GM12878 (cell line): Measurements from ENCODE around the gene BBLN. TPM values are rescaled to one million over a fixed set of nuclear protein-coding genes. Genes with fewer than 3 reads are reported as not detected.

Source experiments
- ATAC-seq: fragments of 200-7000 bp; cut with Tn5 transposase; 3 replicates; pipeline ENCODE4 v1.9.1; 2020; ENCODE audit warnings: mild to moderate bottlenecking, moderate library complexity
- BruUV-seq: library from RNA; stranded (reverse); fragments of 400-500 nt; replicated peaks from 2 replicates; lab custom pipeline; 2021; lab: Mats Ljungman, UMichigan
- CTCF ChIA-PET: fragments of 300-600 bp; sonication (Branson Sonifier 250); formaldehyde crosslinking; extraction: SDS; loops from one replicate; lab custom pipeline; 2021; ENCODE audit warnings: inconsistent platforms; lab: Yijun Ruan, JAX
- POLR2A ChIA-PET: fragments of 350-600 bp; formaldehyde crosslinking; extraction: SDS; loops from one replicate; lab custom pipeline; 2021; ENCODE audit warnings: inconsistent platforms; lab: Charles Lee
- RAD21 ChIA-PET: fragments of 300-600 bp; sonication (Branson Sonifier 250); formaldehyde crosslinking; loops from one replicate; lab custom pipeline; 2023; ENCODE audit warnings: antibody characterized with exemption; ENCODE audit not compliant: unreplicated experiment; lab: Charles Lee
- SMC1A ChIA-PET: fragments of 300-600 bp; sonication (Branson Sonifier 250); formaldehyde crosslinking; loops from one replicate; lab custom pipeline; 2023; ENCODE audit not compliant: unreplicated experiment, uncharacterized antibody; lab: Charles Lee
- DNase-seq: peaks from one replicate; pipeline ENCODE4 v3.0.0-alpha.2; 2011; ENCODE audit warnings: low read depth, low spot score
- FAIRE-seq: peaks from 3 replicates; lab custom pipeline; 2011; peaks lifted over from hg19 to GRCh38; lab: Jason Lieb, UNC
- H2AFZ ChIP-seq: 2 replicates; pipeline ENCODE4 v1.6.0; 2011; ENCODE audit warnings: low read depth, low read length, control low read depth; ENCODE audit not compliant: control insufficient read depth
- H3K27ac ChIP-seq: 2 replicates; pipeline ENCODE4 v1.5.1; 2011; ENCODE audit warnings: control low read depth; ENCODE audit not compliant: control insufficient read depth, insufficient read depth
- H3K27me3 ChIP-seq, 2 experiments: replicated peaks in 1 of 2; 2 replicates each; pipeline versions ENCODE4 v1.6.0 to v1.6.1; 2011; ENCODE audit warnings: low read length in 1 of 2; ENCODE audit not compliant: control insufficient read depth in 2 of 2, insufficient read depth in 2 of 2
- H3K36me3 ChIP-seq, 2 experiments: 2 replicates each; pipeline ENCODE4 v1.5.1; 2011; ENCODE audit warnings: low read length in 1 of 2; ENCODE audit not compliant: control insufficient read depth in 2 of 2, insufficient read depth in 2 of 2
- H3K4me1 ChIP-seq: 2 replicates; pipeline ENCODE4 v1.6.1; 2011; ENCODE audit warnings: mild to moderate bottlenecking, low read length, moderate library complexity, mixed read lengths; ENCODE audit not compliant: control insufficient read depth, insufficient read depth
- H3K4me2 ChIP-seq: 2 replicates; pipeline ENCODE4 v1.6.0; 2011; ENCODE audit warnings: control low read depth; ENCODE audit not compliant: control insufficient read depth, insufficient read depth
- H3K4me3 ChIP-seq: fragments of 200-600 bp; sonication (generic); 2 replicates; pipeline ENCODE4 v1.5.1; 2016
- H3K79me2 ChIP-seq: 2 replicates; pipeline ENCODE4 v1.6.0; 2011; ENCODE audit warnings: low read length; ENCODE audit not compliant: control insufficient read depth, insufficient read depth
- H3K9ac ChIP-seq: 2 replicates; pipeline ENCODE4 v1.8.0; 2011; ENCODE audit warnings: low read length, control low read depth, mixed read lengths; ENCODE audit not compliant: control insufficient read depth, insufficient read depth
- H3K9me3 ChIP-seq: replicated peaks from 3 replicates; pipeline ENCODE4 v1.5.1; 2011; ENCODE audit warnings: mild to moderate bottlenecking, low read length; ENCODE audit not compliant: control insufficient read depth, insufficient read depth
- H4K20me1 ChIP-seq: 2 replicates; pipeline ENCODE4 v1.6.0; 2011; ENCODE audit not compliant: control insufficient read depth, insufficient read depth
- ASH2L ChIP-seq: fragments of 300-600, 200-600 bp; sonication (generic); IDR thresholded peaks from 2 replicates; pipeline ENCODE4 v1.6.1; 2017; ENCODE audit warnings: low read depth, mild to moderate bottlenecking, borderline replicate concordance
- ATF3 ChIP-seq: IDR thresholded peaks from 2 replicates; pipeline ENCODE4 v1.6.1; 2011; ENCODE audit warnings: low read depth, mild to moderate bottlenecking, low read length, moderate library complexity, borderline replicate concordance; ENCODE audit errors: extremely low read depth
- BHLHE40 ChIP-seq, 2 experiments: fragments of 450-650 bp in 1 of 2; IDR thresholded peaks; 2 replicates each; pipeline ENCODE4 v1.6.1; 2011 to 2017; ENCODE audit warnings: low read depth in 2 of 2, borderline replicate concordance in 1 of 2, improper control_type of control experiment in 1 of 2, low read length in 1 of 2, mild to moderate bottlenecking in 1 of 2
- CHD1 ChIP-seq: IDR thresholded peaks from 2 replicates; pipeline ENCODE4 v1.6.1; 2012; ENCODE audit warnings: low read depth, low read length, improper control_type of control experiment
- GATAD2B ChIP-seq: fragments of 450-650 bp; conservative IDR thresholded peaks from 2 replicates; pipeline ENCODE4 v1.6.1; 2017; ENCODE audit warnings: low read depth, mild to moderate bottlenecking, moderate library complexity
- IKZF1 ChIP-seq: fragments of 450-650 bp; conservative IDR thresholded peaks from 2 replicates; pipeline ENCODE4 v1.6.1; 2017; ENCODE audit warnings: antibody characterized with exemption, mild to moderate bottlenecking
- KLF5 ChIP-seq: fragments of 450-650 bp; IDR thresholded peaks from 2 replicates; pipeline ENCODE4 v1.6.1; 2014; ENCODE audit warnings: mild to moderate bottlenecking; ENCODE audit not compliant: partially characterized antibody
- MLLT1 ChIP-seq: fragments of 450-650 bp; IDR thresholded peaks from 2 replicates; pipeline ENCODE4 v1.6.1; 2016; ENCODE audit warnings: mild to moderate bottlenecking
- MTA2 ChIP-seq: fragments of 450-650 bp; IDR thresholded peaks from 2 replicates; pipeline ENCODE4 v1.6.1; 2016; ENCODE audit warnings: low read depth, mild to moderate bottlenecking, moderate library complexity
- NRF1 ChIP-seq: conservative IDR thresholded peaks from 2 replicates; pipeline ENCODE4 v1.6.1; 2011; ENCODE audit warnings: mild to moderate bottlenecking, low read depth, low read length, improper control_type of control experiment
- RB1 ChIP-seq: fragments of 450-650 bp; formaldehyde crosslinking; IDR thresholded peaks from 2 replicates; pipeline ENCODE4 v1.6.1; 2017; ENCODE audit warnings: mild to moderate bottlenecking, borderline replicate concordance
- RBBP5 ChIP-seq: fragments of 200-600 bp; sonication (generic); conservative IDR thresholded peaks from 2 replicates; pipeline ENCODE4 v1.6.1; 2016
- SPI1 ChIP-seq: IDR thresholded peaks from 2 replicates; pipeline ENCODE4 v1.6.1; 2011; ENCODE audit warnings: low read depth, mild to moderate bottlenecking, low read length, moderate library complexity, borderline replicate concordance; ENCODE audit not compliant: insufficient read depth
- ZBTB40 ChIP-seq: fragments of 450-650 bp; IDR thresholded peaks from 2 replicates; pipeline ENCODE4 v1.6.1; 2016; ENCODE audit warnings: mild to moderate bottlenecking, moderate library complexity, borderline replicate concordance
- ZNF622 ChIP-seq: fragments of 450-650 bp; IDR thresholded peaks from 2 replicates; pipeline ENCODE4 v1.6.1; 2017; ENCODE audit warnings: mild to moderate bottlenecking, inconsistent platforms
- ZZZ3 ChIP-seq: IDR thresholded peaks from 2 replicates; pipeline ENCODE4 v1.6.1; 2011; ENCODE audit warnings: low read depth; ENCODE audit not compliant: control insufficient read depth, insufficient read length
- WGBS: methylation state at CpG from one replicate; pipeline ENCODE4 v1.1.6; 2016; ENCODE audit warnings: low lambda C conversion rate; ENCODE audit not compliant: insufficient replicate concordance, insufficient coverage; ENCODE audit errors: missing lambda C conversion rate; 5-methylcytosine and 5-hydroxymethylcytosine counted together
- in situ Hi-C: fragments of 300-500 bp; cut with MboI; formaldehyde crosslinking; loops from 9 replicates; pipeline ENCODE4 v1.14.3; 2018; ENCODE audit warnings: mixed read lengths
- intact Hi-C: fragments of 100-400 bp; cut with micrococcal nuclease; formaldehyde crosslinking; loops from one replicate; pipeline ENCODE4 v1.14.2; 2022; ENCODE audit not compliant: unreplicated experiment
- polyA plus RNA-seq, 11 experiments: library from polyadenylated mRNA; depleted of rRNA in 4 of 11; unstranded in 6 of 11; stranded (reverse) in 5 of 11; fragments of >200 nt; fragmentation: Nextera tagmentation in 4 of 11; fragmentation: Illumina TruSeq in 1 of 11; extraction: Ambion mirVana in 4 of 11; extraction: Trizol in 1 of 11; gene quantifications; 1 replicate in 1 of 11; 2 replicates in 10 of 11; pipeline versions ENCODE4 v1.2.1 to v1.2.3, GENCODE V29; 2011 to 2016; ENCODE audit warnings: inconsistent platforms in 2 of 11, missing spikeins in 2 of 11, low read depth in 1 of 11
- total RNA-seq, 4 experiments: library from RNA; depleted of rRNA in 3 of 4; stranded (reverse); fragments of >200 nt in 3 of 4; fragmentation: Illumina TruSeq in 1 of 4; extraction: Trizol in 1 of 4; gene quantifications; 2 replicates each; pipeline versions ENCODE4 v1.2.1 to v1.2.3, GENCODE V29; 2013 to 2021

BBLN gene
- total and polyA plus RNA-seq, 10 of the 15 experiments (the other 5 are each of a cell fraction or from before 2014, with no cell fraction given): 3.8 to 194 (median 66.2) TPM

GRCh38 chr9:128151309-128152132 lies 8.5 kb upstream of the BBLN start:
- no peak for ATAC-seq
- RAD21 ChIA-PET: no interaction called here
- Histone ChIP-seq H4K20me1 (no peaks in the 10 kb centered on the region; the same call in 1 of the 2 replicates), H3K4me1 (no peaks in the 10 kb centered on the region), H3K27me3 (peaks cover 0 to 1% of the 10 kb centered on the region in 2 experiments; a peak in 2 of 4 replicates), H3K27ac (no peak overlapping the region), H3K36me3 (no peaks in the 10 kb centered on the region), H3K79me2 (no peaks in the 10 kb centered on the region), H2AFZ (no peak overlapping the region), H3K9me3 (no peaks in the 10 kb centered on the region), H3K4me2 (no peak overlapping the region), H3K9ac (no peak overlapping the region), H3K4me3 (no peak overlapping the region)
- DNase-seq: no peak
- in situ Hi-C loops (no loop called here), intact Hi-C loops (no loop called here)
- POLR2A ChIA-PET: interaction anchor here (0.6 kb wide), 1 partner anchor 133 kb away, joined by 3 read pairs; no protein-coding TSS in a partner anchor
- no TSS peak for BruUV-seq
- WGBS: 43% methylated on average over 15 of the region's 18 CpGs
- SMC1A ChIA-PET: no interaction called here
- CTCF ChIA-PET: no interaction called here
- no peak for FAIRE-seq
- TF ChIP-seq CHD1: no peak
- TF ChIP-seq MTA2: no peak
- no peak for TF ChIP-seq ASH2L
- no peak for TF ChIP-seq RBBP5
- no peak for TF ChIP-seq ATF3
- no peak for TF ChIP-seq MLLT1
- TF ChIP-seq ZNF622: no peak
- TF ChIP-seq BHLHE40 (IDR thresholded peaks at IDR 0.05; ENCODE audit: borderline replicate concordance in 1 of 2, low read depth in 2 of 2, low read length in 1 of 2): no peak
- TF ChIP-seq ZZZ3: no peak
- no peak for TF ChIP-seq GATAD2B
- no peak for TF ChIP-seq ZBTB40
- no peak for TF ChIP-seq NRF1
- no peak for TF ChIP-seq SPI1
- TF ChIP-seq KLF5: no peak
- TF ChIP-seq RB1: no peak
- TF ChIP-seq IKZF1: no peak
